Vagina (tissue), 2 donors: ENCODE measurements around the gene SELENOO. TPM values are rescaled to one million over a fixed set of nuclear protein-coding genes. Genes with fewer than 3 reads are reported as not detected.
"Not testable (repeated sequence)": the region's sequence is repeated elsewhere in the genome, so short reads cannot be mapped to it uniquely, and the experiment has no call there.

ENCODE experiments used
- DNase-seq, 2 donors: peaks; one replicate each; pipeline ENCODE4 v3.0.0-alpha.2; 2017; ENCODE audit errors: extremely low spot score in 2 of 2
- H3K27ac ChIP-seq: fragments of 200-600 bp; sonication (generic); one replicate; pipeline ENCODE4 v1.5.1; 2019
- H3K27me3 ChIP-seq: fragments of 200-600 bp; sonication (generic); one replicate; pipeline ENCODE4 v1.5.1; 2019
- H3K36me3 ChIP-seq, 2 donors: fragments of 200-600 bp; sonication (generic); one replicate each; pipeline ENCODE4 v1.5.1; 2017 to 2019
- H3K4me1 ChIP-seq: fragments of 200-600 bp; sonication (generic); one replicate; pipeline ENCODE4 v1.5.1; 2019
- H3K4me3 ChIP-seq, 2 donors: fragments of 200-600 bp; sonication (generic); 1 replicate in 1 of 2; 2 replicates in 1 of 2; pipeline ENCODE4 v1.5.1; 2016 to 2019
- H3K9me3 ChIP-seq: fragments of 200-600 bp; sonication (generic); one replicate; pipeline ENCODE4 v1.5.1; 2019
- POLR2A ChIP-seq, 2 donors: fragments of 450-650 bp; IDR thresholded peaks; one replicate each; pipeline ENCODE4 v1.6.1; 2017; ENCODE audit warnings: antibody characterized with exemption in 2 of 2, mild to moderate bottlenecking in 2 of 2, moderate library complexity in 2 of 2
- POLR2AphosphoS5 ChIP-seq, 2 donors: sonication (generic); formaldehyde crosslinking; IDR thresholded peaks; one replicate each; pipeline ENCODE4 v1.9.0; 2017; ENCODE audit warnings: antibody characterized with exemption in 2 of 2, mild to moderate bottlenecking in 2 of 2, low read depth in 1 of 2; ENCODE audit not compliant: insufficient read depth in 1 of 2
- intact Hi-C: fragments of 100-400 bp; cut with DNase I; formaldehyde crosslinking; loops from one replicate; pipeline ENCODE4 v1.15.1; 2023
- total RNA-seq: library from RNA; depleted of rRNA; stranded (reverse); fragments of >200 nt; gene quantifications from one replicate; pipeline ENCODE4 v1.2.3, GENCODE V29; 2016
- TF ChIP-seq, protein P1 (sequence below), 3 experiments: fragments of 450-650 bp in 2 of 3; fragments of 200-600 bp in 1 of 3; sonication (generic) in 1 of 3; IDR thresholded peaks; one replicate each; pipeline ENCODE4 v1.5.1; 2017 to 2019; ENCODE audit warnings: antibody characterized with exemption in 3 of 3, mild to moderate bottlenecking in 2 of 3, moderate library complexity in 2 of 3

SELENOO gene
- total RNA-seq, 1 donor from 2014 or later, result 39.0 TPM

DNA sequence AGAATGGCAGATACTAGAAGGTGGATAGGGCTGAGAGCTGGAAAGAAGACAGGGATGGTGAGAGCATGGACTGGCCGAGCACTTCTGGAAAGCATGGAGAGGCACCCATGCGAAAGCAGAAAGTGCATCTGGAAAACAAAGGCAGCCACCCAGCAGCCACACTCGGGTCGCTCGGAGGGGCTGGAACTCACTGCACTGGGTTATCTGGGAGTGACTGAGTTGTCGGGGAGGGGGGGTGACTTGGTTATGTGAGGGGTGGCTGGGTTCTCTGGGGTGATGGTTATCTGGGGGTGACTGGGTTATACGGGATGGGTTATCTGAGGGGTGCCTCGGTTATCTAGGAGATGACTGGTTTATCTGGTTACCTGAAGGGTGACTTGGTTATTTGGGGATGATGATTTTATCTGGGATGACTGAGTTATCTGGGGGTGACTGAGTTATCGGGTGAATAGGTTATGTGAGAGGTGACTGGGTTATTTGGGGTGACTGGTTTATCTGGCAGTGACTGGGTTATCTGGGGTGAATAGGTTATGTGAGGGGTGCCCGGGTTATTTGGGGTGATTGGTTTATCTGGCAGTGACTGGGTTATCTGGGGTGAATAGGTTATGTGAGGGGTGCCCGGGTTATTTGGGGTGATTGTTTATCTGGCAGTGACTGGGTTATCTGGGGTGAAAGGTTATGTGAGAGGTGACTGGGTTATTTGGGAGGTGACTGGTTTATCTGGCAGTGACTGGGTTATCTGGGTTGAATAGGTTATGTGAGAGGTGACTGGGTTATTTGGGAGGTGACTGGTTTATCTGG, 32.9 kb upstream of the SELENOO start:
- Histone ChIP-seq H3K27ac (no peak overlapping the region), H3K27me3 (no peaks in the 10 kb centered on the region), H3K4me1 (peaks cover 18% of the 10 kb centered on the region), H3K9me3 (no peaks in the 10 kb centered on the region), H3K4me3 (no peak overlapping the region), H3K36me3 (no peaks in the 10 kb centered on the region)
- TF ChIP-seq POLR2A (IDR thresholded peaks at IDR 0.05) (no peak), POLR2AphosphoS5 (IDR thresholded peaks at IDR 0.05; ENCODE audit: insufficient read depth in 1 of 2, low read depth in 1 of 2) (no peak)
- TF ChIP-seq, protein P1, sequence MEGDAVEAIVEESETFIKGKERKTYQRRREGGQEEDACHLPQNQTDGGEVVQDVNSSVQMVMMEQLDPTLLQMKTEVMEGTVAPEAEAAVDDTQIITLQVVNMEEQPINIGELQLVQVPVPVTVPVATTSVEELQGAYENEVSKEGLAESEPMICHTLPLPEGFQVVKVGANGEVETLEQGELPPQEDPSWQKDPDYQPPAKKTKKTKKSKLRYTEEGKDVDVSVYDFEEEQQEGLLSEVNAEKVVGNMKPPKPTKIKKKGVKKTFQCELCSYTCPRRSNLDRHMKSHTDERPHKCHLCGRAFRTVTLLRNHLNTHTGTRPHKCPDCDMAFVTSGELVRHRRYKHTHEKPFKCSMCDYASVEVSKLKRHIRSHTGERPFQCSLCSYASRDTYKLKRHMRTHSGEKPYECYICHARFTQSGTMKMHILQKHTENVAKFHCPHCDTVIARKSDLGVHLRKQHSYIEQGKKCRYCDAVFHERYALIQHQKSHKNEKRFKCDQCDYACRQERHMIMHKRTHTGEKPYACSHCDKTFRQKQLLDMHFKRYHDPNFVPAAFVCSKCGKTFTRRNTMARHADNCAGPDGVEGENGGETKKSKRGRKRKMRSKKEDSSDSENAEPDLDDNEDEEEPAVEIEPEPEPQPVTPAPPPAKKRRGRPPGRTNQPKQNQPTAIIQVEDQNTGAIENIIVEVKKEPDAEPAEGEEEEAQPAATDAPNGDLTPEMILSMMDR (IDR thresholded peaks at IDR 0.05), result no peak
- intact Hi-C loops, result no loop called here
- DNase-seq, result no peak

DNA sequence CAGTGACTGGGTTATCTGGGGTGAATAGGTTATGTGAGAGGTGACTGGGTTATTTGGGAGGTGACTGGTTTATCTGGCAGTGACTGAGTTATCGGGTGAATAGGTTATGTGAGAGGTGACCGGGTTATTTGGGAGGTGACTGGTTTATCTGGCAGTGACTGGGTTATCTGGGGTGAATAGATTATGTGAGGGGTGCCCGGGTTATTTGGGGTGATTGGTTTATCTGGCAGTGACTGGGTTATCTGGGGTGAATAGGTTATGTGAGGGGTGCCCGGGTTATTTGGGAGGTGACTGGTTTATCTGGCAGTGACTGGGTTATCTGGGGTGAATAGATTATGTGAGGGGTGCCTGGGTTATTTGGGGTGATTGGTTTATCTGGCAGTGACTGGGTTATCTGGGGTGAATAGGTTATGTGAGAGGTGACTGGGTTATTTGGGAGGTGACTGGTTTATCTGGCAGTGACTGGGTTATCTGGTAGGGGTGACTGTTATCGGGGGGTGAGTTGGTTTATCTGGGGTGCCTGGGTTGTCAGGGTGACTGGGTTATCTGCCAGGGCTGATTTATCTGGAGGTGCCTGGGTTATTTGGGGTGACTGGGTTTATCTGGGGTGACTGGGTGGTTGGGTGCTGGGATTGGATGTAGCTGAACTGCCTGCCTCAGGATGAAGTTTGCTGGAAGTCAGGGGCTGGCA, 32.2 kb upstream of the SELENOO start:
- H3K27me3 ChIP-seq, intact Hi-C loops, H3K27ac ChIP-seq, H3K4me3 ChIP-seq, H3K36me3 ChIP-seq, H3K9me3 ChIP-seq, DNase-seq: not testable (repeated sequence)
- peaks cover 18% of the 10 kb centered on the region for H3K4me1 ChIP-seq

DNA sequence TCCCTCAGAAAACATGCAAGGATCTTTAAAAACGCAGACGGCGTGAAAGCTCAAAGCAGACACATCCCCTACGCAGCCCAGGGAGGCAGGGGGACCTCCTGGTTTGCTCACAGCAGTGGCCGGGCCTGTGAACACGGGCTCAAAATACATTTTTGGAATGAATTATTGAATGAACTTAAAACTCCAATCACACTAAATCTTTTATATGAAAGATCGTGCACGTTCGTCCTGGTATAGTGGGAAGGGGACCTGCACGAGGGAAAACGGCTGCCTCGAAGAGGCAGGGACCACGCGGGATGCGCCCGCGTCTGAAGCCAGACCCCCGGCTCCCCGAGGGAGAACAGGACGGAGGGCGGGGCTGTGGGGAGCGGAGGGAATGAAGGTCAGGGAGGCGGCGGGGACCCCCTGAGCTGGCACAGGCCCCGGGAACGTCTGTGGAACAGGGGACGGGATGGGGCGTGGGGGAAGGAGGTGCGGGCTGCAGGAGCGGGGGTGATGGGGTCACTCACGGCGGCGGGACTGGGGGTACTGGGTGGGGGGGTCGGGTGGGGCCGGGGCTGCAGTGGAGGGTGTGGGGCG, 31.5 kb upstream of the SELENOO start:
- DNase-seq, result no peak
- peaks cover 18% of the 10 kb centered on the region for H3K4me1 ChIP-seq
- intact Hi-C loops, result no loop called here
- TF ChIP-seq POLR2AphosphoS5 (IDR thresholded peaks at IDR 0.05; ENCODE audit: insufficient read depth in 1 of 2, low read depth in 1 of 2) (no peak), POLR2A (IDR thresholded peaks at IDR 0.05) (no peak)
- TF ChIP-seq, protein P1 (IDR thresholded peaks at IDR 0.05), result no peak
- H3K9me3 ChIP-seq, result no peaks in the 10 kb centered on the region
- peak overlapping the region; percentile 47 to 71 for H3K4me3 ChIP-seq
- no peaks in the 10 kb centered on the region for H3K27me3 ChIP-seq
- no peaks in the 10 kb centered on the region for H3K36me3 ChIP-seq
- H3K27ac ChIP-seq, result peak overlapping the region; percentile 27

DNA sequence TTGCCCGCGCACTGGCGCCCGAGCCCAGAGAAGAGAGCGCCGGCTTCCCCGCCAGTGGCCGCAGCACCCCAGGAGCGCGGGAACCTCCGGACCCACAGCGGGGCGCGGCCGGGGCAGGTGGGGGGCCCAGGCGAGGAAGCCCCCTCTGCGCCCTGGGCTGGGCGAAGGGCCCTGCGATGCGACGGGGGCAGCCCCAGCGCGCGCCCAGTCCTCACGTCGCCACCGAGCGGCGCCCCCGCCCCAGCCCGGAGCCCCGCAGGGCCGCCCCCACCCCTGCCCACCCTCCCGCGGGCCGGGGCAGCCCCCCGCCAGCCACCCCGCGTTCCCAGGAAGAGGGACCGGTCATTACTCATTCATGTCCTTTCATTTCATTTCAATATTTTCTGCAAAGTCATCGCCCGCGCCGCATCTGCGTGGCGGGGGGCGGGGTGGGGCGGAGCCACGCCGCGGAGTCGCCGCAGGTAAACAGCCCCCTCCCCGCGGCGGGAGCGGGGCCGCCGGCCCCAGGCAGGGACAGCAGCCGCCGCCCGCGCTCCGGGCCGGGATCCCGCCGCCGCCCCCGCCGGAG, 31.0 kb upstream of the SELENOO start:
- intact Hi-C loops, result loop anchor here (5.0 kb wide), 1 partner anchor 958 kb away; no protein-coding TSS in a partner anchor
- peaks cover 18% of the 10 kb centered on the region for H3K4me1 ChIP-seq
- no peaks in the 10 kb centered on the region for H3K36me3 ChIP-seq
- no peak for DNase-seq
- H3K27ac ChIP-seq, result peak overlapping the region; percentile 27
- TF ChIP-seq, protein P1 (IDR thresholded peaks at IDR 0.05), result no peak
- no peak for TF ChIP-seq POLR2A (IDR thresholded peaks at IDR 0.05)
- TF ChIP-seq POLR2AphosphoS5 (IDR thresholded peaks at IDR 0.05; ENCODE audit: insufficient read depth in 1 of 2, low read depth in 1 of 2), result no peak
- no peaks in the 10 kb centered on the region for H3K9me3 ChIP-seq
- H3K27me3 ChIP-seq, result no peaks in the 10 kb centered on the region
- peak overlapping the region; percentile 47 to 71 for H3K4me3 ChIP-seq
